SK-N-SH (cell line): Measurements from ENCODE around the gene AGAP1. TPM values are rescaled to one million over a fixed set of nuclear protein-coding genes. Genes with fewer than 3 reads are reported as not detected.

Experiments
- CTCF ChIA-PET: fragments of 300-600, 350-600 bp; formaldehyde crosslinking; extraction: SDS; loops from one replicate; lab custom pipeline; 2021; lab: Yijun Ruan, JAX
- POLR2A ChIA-PET: fragments of 350-600 bp; sonication (Branson Sonifier 250); formaldehyde crosslinking; extraction: SDS; loops from one replicate; lab custom pipeline; 2020; ENCODE audit warnings: antibody characterized with exemption, inconsistent platforms; lab: Yijun Ruan, JAX
- DNase-seq: peaks from one replicate; pipeline ENCODE4 v3.0.0; 2012
- H2AFZ ChIP-seq: fragments of 200-600 bp; sonication (generic); 2 replicates; pipeline ENCODE4 v1.8.1; 2016; ENCODE audit warnings: antibody characterized with exemption, mild to moderate bottlenecking, low read depth
- H3F3A ChIP-seq: fragments of 200-600 bp; sonication (generic); replicated peaks from 2 replicates; pipeline ENCODE3; 2016; ENCODE audit warnings: antibody characterized with exemption, mild to moderate bottlenecking; ENCODE audit not compliant: insufficient read depth
- H3K27ac ChIP-seq, 2 experiments: fragments of 200-500 bp in 1 of 2; fragments of 200-600 bp in 1 of 2; sonication (Bioruptor generic) in 1 of 2; sonication (generic), shearing (Covaris generic) in 1 of 2; 2 replicates each; pipeline versions ENCODE4 v1.5.1 to v1.6.1; 2014 to 2016; ENCODE audit warnings: low read depth in 2 of 2, inconsistent platforms in 1 of 2, low read length in 1 of 2, mild to moderate bottlenecking in 1 of 2, mixed read lengths in 1 of 2
- H3K27me3 ChIP-seq: fragments of 200-600 bp; sonication (generic), shearing (Covaris generic); 2 replicates; pipeline ENCODE4 v1.6.1; 2016; ENCODE audit warnings: mixed run types; ENCODE audit not compliant: insufficient read depth
- H3K36me3 ChIP-seq, 2 experiments: fragments of 200-500 bp in 1 of 2; fragments of 200-600 bp in 1 of 2; sonication (Bioruptor generic) in 1 of 2; sonication (generic) in 1 of 2; replicated peaks in 1 of 2; 2 replicates each; pipeline versions ENCODE3 to v1.5.1; 2014 to 2016; ENCODE audit warnings: low read length in 1 of 2, mild to moderate bottlenecking in 1 of 2; ENCODE audit not compliant: insufficient read depth in 2 of 2, control insufficient read depth in 1 of 2
- H3K4me1 ChIP-seq, 2 experiments: fragments of 200-500 bp in 1 of 2; fragments of 200-600 bp in 1 of 2; sonication (Bioruptor generic) in 1 of 2; sonication (generic), shearing (Covaris generic) in 1 of 2; 2 replicates each; pipeline versions ENCODE4 v1.5.1 to v1.6.1; 2014 to 2016; ENCODE audit warnings: low read depth in 1 of 2, low read length in 1 of 2, mixed run types in 1 of 2; ENCODE audit not compliant: insufficient read depth in 2 of 2, control insufficient read depth in 1 of 2
- H3K4me2 ChIP-seq: fragments of 200-600 bp; sonication (generic), shearing (Covaris generic); 2 replicates; pipeline ENCODE4 v1.6.1; 2017; ENCODE audit warnings: mixed run types
- H3K4me3 ChIP-seq, 2 experiments: fragments of 200-500 bp in 1 of 2; fragments of 200-600 bp in 1 of 2; sonication (Bioruptor generic) in 1 of 2; sonication (generic), shearing (Covaris generic) in 1 of 2; 2 replicates each; pipeline versions ENCODE4 v1.5.1 to v1.8.1; 2014 to 2016; ENCODE audit warnings: low read depth in 2 of 2, inconsistent platforms in 1 of 2, low read length in 1 of 2, mild to moderate bottlenecking in 1 of 2, mixed read lengths in 1 of 2, moderate library complexity in 1 of 2
- H3K79me2 ChIP-seq: fragments of 200-600 bp; sonication (generic); 2 replicates; pipeline ENCODE4 v1.8.1; 2017; ENCODE audit warnings: mild to moderate bottlenecking; ENCODE audit not compliant: insufficient read depth
- H3K9ac ChIP-seq: fragments of 200-600 bp; sonication (generic); 2 replicates; pipeline ENCODE4 v1.6.1; 2017; ENCODE audit warnings: mixed run types
- H3K9me2 ChIP-seq: fragments of 200-600 bp; sonication (generic); 2 replicates; pipeline ENCODE4 v1.6.1; 2017; ENCODE audit warnings: mixed run types
- H3K9me3 ChIP-seq: fragments of 200-600 bp; sonication (generic); 2 replicates; pipeline ENCODE4 v1.6.1; 2017; ENCODE audit warnings: mixed run types, mild to moderate bottlenecking, moderate library complexity
- H4K20me1 ChIP-seq: fragments of 200-600 bp; sonication (generic); 2 replicates; pipeline ENCODE4 v1.6.1; 2017; ENCODE audit warnings: mild to moderate bottlenecking, mixed run types; ENCODE audit not compliant: insufficient read depth
- FOXJ3 ChIP-seq: sonication (generic); formaldehyde crosslinking; IDR thresholded peaks from 2 replicates; pipeline ENCODE4 v1.5.1; 2020; ENCODE audit warnings: mild to moderate bottlenecking, missing genetic modification reagents
- GABPA ChIP-seq: IDR thresholded peaks from 2 replicates; pipeline ENCODE4 v1.4.0; 2012; ENCODE audit warnings: low read depth, mild to moderate bottlenecking
- JUND ChIP-seq: IDR thresholded peaks from 2 replicates; pipeline ENCODE4 v1.4.0; 2012
- MXI1 ChIP-seq: IDR thresholded peaks from 2 replicates; pipeline ENCODE4 v1.6.1; 2012; ENCODE audit warnings: mild to moderate bottlenecking, low read depth, low read length, improper control_type of control experiment
- NFIC ChIP-seq: IDR thresholded peaks from 2 replicates; pipeline ENCODE4 v1.4.0; 2012; ENCODE audit warnings: borderline replicate concordance
- NRF1 ChIP-seq: IDR thresholded peaks from 2 replicates; pipeline ENCODE4 v1.6.1; 2012; ENCODE audit warnings: low read depth, mild to moderate bottlenecking, low read length
- RAD21 ChIP-seq: IDR thresholded peaks from 2 replicates; pipeline ENCODE4 v1.6.1; 2012; ENCODE audit warnings: mild to moderate bottlenecking, low read length
- RXRA ChIP-seq: IDR thresholded peaks from 2 replicates; pipeline ENCODE4 v1.4.0; 2012; ENCODE audit warnings: low read depth, mild to moderate bottlenecking, borderline replicate concordance
- SMC3 ChIP-seq: IDR thresholded peaks from 2 replicates; pipeline ENCODE4 v1.6.1; 2012; ENCODE audit warnings: low read depth, low read length, improper control_type of control experiment
- YY1 ChIP-seq: IDR thresholded peaks from 2 replicates; pipeline ENCODE4 v1.4.0; 2012; ENCODE audit warnings: low read depth, mild to moderate bottlenecking
- WGBS: methylation state at CpG from one replicate; pipeline ENCODE4 v1.1.6; 2017; ENCODE audit warnings: low lambda C conversion rate; 5-methylcytosine and 5-hydroxymethylcytosine counted together
- polyA plus RNA-seq, 3 experiments: library from polyadenylated mRNA; depleted of rRNA; stranded (reverse); fragments of >200 nt; gene quantifications; 2 replicates each; pipeline ENCODE4 v1.2.3, GENCODE V29; 2012
- TF ChIP-seq, protein P1 (sequence below): fragments of 150-350 bp; IDR thresholded peaks from 2 replicates; pipeline ENCODE4 v1.6.1; 2017; ENCODE audit warnings: antibody characterized with exemption, low read length, low read depth, borderline replicate concordance
- TF ChIP-seq, protein P2 (sequence below): IDR thresholded peaks from 2 replicates; pipeline ENCODE4 v1.6.1; 2012; ENCODE audit warnings: mild to moderate bottlenecking, low read depth, low read length, moderate library complexity
- TF ChIP-seq, protein P3 (sequence below): IDR thresholded peaks from 2 replicates; pipeline ENCODE4 v1.4.0; 2012; ENCODE audit warnings: low read depth, borderline replicate concordance

Gene AGAP1
- polyA plus RNA-seq, 1 of the 3 experiments (the other 2 are of a cell fraction): 8.8 TPM

DNA sequence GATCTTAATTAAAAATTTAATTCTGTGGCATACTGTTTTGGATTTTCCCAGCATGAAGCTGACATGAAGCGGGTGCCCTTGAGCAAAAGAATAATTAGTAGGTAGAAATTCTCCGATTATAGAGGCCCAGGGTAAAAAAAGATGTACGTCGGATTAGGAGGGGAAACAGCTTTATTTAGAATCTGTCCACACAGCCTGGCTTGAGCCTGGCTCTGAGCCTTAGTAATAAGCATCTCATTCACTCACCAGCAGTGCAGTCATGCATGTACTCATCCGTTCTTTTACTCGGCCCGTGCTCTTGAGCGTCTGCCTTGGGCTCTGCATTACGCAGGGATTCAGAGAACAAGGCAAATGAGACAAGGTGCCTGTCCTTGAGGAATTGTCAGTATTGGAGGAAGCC, 219.3 kb downstream of the AGAP1 start:
- Histone ChIP-seq H3K36me3 (no peaks in the 10 kb centered on the region), H4K20me1 (no peaks in the 10 kb centered on the region), H3K9me2 (no peaks in the 10 kb centered on the region), H2AFZ (no peak overlapping the region), H3K4me2 (no peak overlapping the region), H3K79me2 (peaks cover 3% of the 10 kb centered on the region; the same call in 1 of the 2 replicates), H3K27ac (no peak overlapping the region), H3K4me1 (peaks cover 0 to 28% of the 10 kb centered on the region in 2 experiments; a peak in 2 of 4 replicates), H3K27me3 (no peaks in the 10 kb centered on the region), H3K9me3 (no peaks in the 10 kb centered on the region), H3K4me3 (no peak overlapping the region), H3K9ac (no peak overlapping the region), H3F3A (no peaks in the 10 kb centered on the region)
- ChIA-PET POLR2A (interaction anchor here (1.0 kb wide), 1 partner anchor 53 kb away, joined by 3 read pairs; no protein-coding TSS in a partner anchor), CTCF (interaction anchor here (1.6 to 1.8 kb wide), 2 partner anchors 33 to 118 kb away, joined by 7 read pairs; no protein-coding TSS in a partner anchor)
- no peak for DNase-seq
- TF ChIP-seq GABPA (no peak), FOXJ3 (CRISPR knock-in tag) (no peak), RAD21 (no peak), MXI1 (no peak), SMC3 (no peak), NFIC (no peak), YY1 (no peak), NRF1 (no peak), RXRA (no peak), JUND (no peak)
- TF ChIP-seq, protein P1, sequence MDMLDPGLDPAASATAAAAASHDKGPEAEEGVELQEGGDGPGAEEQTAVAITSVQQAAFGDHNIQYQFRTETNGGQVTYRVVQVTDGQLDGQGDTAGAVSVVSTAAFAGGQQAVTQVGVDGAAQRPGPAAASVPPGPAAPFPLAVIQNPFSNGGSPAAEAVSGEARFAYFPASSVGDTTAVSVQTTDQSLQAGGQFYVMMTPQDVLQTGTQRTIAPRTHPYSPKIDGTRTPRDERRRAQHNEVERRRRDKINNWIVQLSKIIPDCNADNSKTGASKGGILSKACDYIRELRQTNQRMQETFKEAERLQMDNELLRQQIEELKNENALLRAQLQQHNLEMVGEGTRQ: no peak
- TF ChIP-seq, protein P2, sequence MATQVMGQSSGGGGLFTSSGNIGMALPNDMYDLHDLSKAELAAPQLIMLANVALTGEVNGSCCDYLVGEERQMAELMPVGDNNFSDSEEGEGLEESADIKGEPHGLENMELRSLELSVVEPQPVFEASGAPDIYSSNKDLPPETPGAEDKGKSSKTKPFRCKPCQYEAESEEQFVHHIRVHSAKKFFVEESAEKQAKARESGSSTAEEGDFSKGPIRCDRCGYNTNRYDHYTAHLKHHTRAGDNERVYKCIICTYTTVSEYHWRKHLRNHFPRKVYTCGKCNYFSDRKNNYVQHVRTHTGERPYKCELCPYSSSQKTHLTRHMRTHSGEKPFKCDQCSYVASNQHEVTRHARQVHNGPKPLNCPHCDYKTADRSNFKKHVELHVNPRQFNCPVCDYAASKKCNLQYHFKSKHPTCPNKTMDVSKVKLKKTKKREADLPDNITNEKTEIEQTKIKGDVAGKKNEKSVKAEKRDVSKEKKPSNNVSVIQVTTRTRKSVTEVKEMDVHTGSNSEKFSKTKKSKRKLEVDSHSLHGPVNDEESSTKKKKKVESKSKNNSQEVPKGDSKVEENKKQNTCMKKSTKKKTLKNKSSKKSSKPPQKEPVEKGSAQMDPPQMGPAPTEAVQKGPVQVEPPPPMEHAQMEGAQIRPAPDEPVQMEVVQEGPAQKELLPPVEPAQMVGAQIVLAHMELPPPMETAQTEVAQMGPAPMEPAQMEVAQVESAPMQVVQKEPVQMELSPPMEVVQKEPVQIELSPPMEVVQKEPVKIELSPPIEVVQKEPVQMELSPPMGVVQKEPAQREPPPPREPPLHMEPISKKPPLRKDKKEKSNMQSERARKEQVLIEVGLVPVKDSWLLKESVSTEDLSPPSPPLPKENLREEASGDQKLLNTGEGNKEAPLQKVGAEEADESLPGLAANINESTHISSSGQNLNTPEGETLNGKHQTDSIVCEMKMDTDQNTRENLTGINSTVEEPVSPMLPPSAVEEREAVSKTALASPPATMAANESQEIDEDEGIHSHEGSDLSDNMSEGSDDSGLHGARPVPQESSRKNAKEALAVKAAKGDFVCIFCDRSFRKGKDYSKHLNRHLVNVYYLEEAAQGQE: no peak
- TF ChIP-seq, protein P3, sequence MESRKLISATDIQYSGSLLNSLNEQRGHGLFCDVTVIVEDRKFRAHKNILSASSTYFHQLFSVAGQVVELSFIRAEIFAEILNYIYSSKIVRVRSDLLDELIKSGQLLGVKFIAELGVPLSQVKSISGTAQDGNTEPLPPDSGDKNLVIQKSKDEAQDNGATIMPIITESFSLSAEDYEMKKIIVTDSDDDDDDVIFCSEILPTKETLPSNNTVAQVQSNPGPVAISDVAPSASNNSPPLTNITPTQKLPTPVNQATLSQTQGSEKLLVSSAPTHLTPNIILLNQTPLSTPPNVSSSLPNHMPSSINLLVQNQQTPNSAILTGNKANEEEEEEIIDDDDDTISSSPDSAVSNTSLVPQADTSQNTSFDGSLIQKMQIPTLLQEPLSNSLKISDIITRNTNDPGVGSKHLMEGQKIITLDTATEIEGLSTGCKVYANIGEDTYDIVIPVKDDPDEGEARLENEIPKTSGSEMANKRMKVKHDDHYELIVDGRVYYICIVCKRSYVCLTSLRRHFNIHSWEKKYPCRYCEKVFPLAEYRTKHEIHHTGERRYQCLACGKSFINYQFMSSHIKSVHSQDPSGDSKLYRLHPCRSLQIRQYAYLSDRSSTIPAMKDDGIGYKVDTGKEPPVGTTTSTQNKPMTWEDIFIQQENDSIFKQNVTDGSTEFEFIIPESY: no peak
- WGBS: 97% methylated on average over 9 of the region's 9 CpGs
